ENCODE data around the gene TBL1X.
A peak's percentile ranks its signal among the peaks of the same experiment; 100 is the strongest.

The TBL1X gene

DNA sequence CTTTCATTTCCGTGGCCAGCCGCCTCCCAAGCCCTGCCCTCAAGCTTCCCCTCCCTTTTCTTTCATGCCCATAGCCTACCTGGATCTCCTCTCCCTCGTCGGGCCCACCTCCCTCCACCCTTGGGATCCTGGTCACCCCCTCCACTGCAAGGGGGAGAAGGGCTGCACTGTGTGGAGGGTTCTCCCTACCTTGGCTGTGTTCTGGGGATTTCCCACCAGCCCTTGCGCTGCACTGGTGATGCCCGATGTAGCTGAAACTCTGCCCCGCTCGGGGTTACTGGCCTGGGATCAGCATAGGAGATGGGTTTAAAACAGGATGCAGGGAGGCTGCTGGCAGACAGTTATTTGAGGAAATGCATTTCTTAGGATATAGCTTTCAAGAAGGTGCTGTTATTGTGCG is 128.9 kb downstream of the TBL1X start:
- DNase-seq = no peak

DNA sequence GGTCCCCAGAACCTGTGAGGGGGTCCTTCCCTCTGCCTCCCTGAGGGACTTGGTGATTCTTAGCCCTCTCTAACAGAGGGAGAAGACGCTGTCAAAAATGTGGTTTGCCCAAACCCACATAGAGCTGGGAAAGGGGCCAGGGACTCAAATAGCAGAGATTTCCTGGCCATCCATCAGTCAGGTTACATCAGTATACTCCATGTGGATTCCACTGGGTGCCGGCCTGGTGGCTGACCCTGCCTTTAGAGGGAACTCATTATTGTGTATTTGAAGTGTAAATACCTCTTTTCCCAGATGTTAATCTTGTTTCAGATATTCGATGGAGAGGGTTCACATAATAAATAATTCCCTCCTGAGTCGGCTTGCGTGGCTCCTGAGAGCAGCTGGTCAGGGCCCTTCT is 130.3 kb downstream of the TBL1X start:
- DNase-seq = no peak

DNA sequence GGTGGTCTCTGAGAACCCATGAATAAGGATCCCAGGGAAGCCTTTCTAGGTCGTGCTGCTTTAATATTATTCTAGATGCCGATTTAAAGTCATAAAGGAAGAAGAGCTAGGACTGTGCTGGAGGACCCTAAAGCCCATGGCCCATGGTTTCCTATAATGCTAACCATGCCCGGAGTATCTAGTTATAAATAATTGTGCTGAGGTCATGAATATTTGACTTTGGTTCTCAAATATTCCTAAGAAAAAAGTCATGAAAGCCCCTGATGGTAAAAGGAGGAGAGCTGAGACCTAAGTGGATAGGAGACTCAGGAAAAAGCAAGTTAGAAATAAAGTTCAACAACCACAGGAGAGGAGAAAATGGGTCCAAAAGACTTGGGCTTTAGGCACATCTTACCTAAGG is 132.0 kb downstream of the TBL1X start:
- DNase-seq = no peak

DNA sequence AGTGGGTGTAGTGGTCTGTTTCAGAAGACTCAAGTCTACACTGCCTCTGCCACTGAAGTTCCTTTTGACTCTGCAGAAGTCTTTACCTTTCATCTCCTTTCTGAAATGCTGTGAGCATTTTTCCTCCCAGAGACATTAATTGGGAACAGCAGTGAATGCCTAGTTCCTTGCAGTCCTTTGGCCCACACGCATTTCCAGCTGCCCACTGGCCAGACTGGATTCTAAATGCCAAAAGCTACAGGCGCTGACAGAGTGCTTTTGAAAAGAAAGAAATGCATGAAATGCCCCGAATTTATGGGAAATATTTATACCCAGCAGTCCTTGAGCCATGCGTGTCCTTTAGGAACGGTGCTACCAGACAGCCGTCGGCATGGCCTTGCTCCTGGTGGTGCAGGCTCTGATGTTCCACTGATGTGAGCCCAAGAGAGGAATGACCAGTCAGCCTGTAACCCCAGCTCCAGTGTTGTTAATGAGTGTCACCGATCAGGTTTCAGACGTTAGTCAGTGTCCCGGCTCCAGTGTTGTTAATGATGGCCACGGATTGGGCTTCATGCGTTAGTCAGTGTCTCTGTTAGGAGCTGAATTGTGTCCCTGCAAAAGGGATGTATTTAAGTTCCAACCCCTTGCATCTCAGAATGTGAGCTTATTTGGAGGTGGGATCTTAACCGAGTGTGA is 132.6 kb downstream of the TBL1X start:
- no peak for DNase-seq

DNA sequence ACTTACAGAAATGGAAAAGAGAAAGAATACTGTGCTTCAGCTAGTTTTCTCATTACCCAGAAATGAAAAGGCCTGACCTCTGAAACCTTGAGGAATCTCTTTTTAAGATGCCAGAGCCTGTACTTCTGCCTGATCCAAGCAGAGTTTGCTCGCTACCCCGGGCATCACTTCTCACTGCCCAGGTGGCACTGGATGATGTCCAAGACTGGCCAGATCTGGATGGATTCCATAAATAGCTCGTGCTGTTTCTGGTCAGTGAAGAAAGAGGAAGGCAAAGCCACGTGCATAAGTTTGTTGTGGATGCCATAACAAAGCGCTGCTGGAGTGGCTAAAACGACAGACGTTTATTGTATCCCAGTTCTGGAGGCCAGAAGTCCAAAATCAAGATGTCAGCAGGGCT is 133.5 kb downstream of the TBL1X start:
- DNase-seq = no peak

DNA sequence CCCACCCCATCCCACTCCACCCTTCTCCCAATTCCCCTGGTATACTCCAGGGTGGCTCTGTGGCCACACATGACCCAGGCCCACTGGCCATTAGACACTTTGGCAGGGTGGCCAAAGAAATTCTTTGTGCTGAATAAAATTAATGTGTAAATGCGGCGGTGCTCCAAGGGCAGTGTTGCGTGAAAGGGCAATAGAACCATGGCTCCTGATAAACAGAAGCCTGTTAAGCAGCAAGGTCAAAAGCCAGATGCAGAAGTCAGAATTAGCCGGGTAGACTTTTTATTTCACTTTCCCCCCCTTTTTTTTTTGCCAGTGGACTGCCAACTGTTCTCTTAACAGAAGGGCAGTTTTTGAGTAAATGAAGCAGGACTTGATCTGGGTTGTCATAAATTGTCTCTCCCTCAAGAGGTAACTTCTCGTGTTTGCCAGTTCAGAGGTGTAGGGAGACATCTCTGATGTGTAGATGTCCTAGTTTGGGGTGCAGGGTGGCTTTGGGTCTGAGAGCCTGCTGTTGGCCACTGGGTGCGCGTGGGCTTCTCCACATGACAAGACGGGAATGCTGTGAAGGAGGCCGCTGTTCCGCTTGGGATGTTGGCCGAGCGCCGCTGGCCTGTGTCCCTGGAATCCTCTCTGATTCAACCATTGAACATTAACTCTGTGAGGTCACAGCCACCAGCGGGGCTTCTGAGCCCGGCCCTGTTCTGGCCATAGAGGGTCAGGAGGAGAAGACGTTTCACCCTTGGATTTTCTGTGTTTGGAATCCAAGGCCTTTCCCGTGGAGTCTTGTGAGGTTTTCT is 139.5 kb downstream of the TBL1X start:
- no peak for DNase-seq

DNA sequence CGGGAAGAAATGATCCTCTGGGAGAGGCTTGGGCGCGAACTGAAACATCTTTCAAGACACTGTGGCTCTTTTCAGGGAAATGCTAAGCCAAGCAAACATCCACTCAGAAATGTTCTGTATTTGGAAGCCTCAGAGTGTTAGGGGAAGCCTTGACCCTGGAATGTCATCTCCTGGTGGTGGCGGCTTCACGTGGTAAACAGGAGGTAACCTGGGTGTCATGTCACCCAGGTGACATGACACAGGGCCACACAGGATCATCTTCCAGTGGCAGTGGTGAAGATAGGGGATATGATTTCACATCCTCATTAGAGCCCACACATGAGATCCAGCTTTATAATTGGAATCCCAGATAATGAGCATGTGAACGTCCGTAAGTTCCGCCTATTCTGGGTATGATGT is 140.0 kb downstream of the TBL1X start:
- DNase-seq = no peak

DNA sequence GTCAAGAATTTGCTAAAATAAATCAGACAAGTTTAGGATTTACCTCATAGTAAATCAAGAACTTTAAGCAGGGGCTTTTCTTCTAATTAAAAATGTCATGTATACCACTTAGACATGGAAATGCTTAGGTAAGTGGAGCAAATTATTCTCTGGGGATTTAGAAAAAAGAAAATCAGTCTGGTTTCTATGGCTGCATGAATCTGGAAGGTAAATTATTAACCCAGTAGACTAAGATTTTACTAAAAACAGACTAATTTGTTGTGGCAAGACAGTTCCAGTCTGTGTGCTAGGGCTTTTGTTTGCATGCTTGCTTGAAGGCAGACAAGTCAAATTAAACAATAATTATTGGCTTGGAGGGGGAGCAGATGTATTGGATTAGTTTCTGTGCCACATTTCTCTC is 140.6 kb downstream of the TBL1X start:
- no peak for DNase-seq

DNA sequence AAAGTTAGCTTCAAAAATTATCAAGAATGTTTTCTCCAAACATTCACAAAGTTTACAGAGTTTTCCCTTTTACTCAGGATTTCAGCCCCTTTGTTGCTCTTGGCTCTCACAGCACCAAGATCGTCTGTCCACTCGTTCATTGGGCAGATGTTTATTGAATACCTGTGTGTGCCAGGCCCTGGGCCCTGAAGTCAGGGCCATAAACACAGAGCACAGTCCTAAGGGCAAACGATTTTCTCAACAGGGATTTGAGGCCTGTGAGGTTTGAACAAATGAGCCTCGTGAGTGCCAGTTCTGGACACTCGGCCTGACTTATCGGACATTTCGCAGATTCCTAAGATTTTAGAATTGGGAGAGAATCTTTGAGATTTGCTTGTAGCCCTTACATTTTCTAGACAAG is 142.1 kb downstream of the TBL1X start:
- no peak for DNase-seq

DNA sequence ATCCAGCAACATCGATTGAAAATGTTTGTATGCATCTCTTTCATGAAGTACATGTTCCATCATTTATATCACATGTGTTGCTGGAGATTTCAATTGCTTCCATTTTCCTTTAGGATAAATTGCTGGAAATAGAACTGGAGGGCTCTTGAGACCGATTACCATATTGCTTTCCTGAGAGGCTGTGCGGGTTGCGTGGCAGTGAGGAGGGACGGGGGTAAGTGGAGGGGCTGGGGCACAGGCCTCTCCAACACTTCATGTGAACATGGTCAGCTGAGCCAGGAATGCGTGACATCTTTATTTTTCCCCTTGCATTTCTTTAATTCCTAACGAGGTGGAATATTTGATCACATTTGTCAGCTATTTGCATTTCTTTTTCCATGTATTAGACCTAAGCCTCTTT is 144.6 kb downstream of the TBL1X start:
- no peak for DNase-seq

DNA sequence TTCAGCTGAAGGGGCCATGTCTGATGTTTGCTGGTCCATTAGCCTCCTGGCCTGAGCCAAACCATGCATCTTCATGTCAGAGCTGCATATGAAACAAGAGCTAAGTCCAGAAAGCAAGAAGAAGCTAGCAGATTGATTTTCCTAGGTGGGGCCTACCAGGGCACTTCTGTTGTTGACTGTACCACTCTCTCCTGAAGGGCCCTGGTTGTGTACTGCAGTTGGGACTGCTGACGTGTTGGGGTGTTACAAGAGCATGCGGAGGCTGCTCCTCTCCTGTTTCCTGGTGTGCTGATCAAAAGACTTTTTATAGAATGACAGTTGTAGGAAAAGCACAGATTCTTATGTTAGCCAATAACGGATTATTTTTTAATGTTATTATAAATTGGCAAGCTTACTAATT is 145.1 kb downstream of the TBL1X start:
- DNase-seq = no peak

DNA sequence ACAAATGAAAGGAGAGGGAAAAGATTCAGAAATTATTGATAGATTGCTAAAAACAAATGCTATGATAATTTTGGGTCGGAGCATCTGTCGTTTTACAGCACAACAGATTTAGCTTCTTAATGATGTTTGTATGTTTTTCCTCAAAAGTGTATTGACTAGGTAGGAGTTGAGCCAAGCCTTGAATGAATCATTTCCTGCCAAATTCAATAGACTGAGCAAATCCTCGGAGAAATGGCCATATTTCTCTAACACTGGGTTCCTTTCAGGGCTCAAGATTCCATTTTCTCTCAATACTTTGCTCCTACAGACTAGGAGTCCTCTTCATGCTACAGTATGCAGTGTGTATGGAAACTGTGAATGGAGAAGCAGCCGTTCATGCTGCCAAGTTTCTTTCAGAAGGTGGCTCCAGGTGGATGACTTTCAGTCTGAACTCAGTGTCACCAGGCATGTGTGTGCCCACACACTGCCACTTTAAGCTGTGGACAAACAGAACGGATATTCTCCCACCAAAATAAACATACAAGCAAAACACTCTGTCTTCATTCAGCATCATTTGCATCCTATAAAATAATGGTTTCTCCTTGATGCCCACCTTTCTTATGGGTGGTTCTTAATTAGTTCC is 146.0 kb downstream of the TBL1X start:
- no peak for DNase-seq

DNA sequence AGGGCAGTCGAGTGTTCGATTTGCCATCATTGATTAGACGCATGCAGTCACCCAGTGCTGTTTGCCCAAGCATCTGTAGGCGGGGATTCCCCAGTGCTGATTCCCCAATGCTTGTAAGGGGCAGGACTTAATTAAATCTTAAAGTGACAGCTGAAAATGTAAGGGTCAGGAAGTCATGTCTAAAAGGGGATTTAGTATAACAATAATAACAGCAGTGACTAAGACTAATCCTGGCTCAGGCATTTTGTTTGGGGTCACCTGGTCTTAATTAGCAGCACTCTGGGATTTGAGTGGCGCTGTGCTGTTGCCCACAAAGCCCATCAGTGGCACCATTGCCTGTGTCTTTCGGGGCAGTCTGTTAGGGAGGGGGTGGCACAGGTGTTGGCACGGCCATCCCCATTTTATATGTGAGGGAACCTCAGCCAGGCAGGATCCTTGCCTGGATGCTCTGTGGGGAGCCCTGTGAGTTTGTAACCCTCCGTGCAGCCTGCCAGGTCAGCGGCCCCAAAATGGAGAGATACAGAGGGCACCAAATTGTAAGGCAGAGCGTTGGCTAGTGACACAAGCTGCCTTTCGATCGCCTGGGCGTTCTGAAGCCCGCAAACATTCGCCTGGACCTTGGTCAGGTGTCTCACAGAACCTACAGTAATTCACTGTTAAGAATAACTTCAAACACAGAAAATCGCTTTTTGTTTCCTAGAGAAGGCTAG is 146.7 kb downstream of the TBL1X start:
- DNase-seq = peak; percentile 54

DNA sequence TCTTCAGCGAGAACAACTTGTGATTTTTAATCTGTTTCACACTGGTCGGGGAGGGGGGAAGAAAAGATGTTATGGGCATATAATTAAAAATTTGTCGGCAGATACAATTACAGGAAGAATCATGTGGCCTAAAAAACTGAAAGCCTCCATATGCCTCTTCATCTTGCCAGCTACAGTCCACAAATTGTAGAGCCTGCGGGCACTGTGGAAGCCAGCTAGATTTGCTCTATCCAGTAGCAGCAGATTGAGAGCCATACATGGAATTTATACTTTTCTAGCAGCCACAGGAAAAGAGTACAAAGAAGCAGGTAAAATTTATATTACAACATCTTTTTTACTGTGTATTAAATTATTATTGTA is 147.3 kb downstream of the TBL1X start:
- DNase-seq = peak; percentile 36

DNA sequence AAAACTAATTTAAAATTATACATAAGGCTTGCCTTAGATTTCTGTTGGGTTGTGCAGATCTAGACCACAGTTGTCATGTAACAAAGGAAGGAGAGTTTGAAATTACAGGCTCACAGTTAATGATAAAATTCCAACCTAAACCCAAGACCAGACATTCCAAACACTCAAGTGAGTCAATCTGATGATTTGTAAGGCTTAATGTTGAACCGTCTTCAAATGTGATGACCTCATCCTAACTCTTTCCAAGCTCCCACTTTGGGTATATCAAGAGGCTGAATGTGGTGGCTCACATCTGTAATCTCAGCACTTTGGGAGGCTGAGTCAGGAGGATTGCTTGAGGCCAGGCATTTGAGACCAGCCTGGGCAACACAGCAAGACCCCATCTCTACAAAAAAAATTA is 149.2 kb downstream of the TBL1X start:
- DNase-seq = no peak

DNA sequence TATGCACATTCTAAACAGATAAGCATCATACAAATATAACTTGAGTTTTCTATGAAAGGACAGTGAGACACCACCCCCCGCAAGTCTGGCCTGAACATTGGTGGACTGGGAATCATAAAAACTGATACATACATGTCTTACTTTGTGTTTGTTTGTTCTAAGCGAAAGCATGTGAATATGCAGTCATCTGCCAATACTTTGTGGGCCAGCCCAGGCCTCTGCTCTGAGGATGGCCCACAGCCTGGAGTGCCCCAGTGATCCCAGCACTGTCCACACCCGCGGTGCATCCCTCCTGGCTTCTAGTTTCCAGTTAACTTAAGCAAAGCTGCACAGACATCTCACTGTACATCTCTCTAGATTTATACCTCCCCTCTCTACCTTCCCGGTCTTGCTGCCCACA is 154.3 kb downstream of the TBL1X start:
- no peak for DNase-seq

DNA sequence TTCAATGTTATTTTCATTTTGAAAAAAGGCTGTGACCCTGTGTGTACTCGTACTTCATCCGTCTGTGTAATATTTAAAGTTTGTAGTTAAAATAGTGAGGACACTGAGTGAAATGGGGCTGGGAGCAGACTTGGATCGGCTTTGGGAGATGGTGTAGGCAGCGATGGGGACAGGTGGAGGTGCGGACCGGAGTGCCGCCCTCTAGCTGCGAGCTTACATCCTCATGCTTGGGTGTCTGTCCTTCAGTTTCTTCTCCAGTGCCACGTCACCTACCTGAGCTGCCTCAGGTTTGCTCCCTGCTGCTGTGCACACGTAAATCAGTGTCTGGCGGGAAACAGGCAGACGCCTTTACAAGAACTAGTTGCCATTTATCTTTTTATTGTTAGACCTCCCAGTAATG is 154.7 kb downstream of the TBL1X start:
- DNase-seq = no peak

DNA sequence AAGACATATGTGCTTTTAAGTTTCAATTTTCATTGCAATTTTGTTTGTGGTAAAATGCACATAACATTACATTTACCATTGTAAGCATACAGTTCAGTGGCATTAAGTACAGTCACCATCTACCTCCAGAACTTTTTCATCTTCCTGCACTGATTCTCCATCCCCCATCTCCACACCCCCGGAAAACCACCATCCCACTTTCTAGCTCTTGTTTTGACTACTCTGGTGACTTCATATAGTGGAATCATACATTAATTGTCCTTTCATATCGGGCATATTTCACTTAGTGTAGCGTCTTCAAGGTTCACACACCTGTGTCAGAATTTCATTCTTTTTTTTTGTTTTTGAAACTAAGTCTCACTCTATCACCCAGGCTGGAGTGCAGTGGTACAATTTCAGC is 157.3 kb downstream of the TBL1X start:
- no peak for DNase-seq

DNA sequence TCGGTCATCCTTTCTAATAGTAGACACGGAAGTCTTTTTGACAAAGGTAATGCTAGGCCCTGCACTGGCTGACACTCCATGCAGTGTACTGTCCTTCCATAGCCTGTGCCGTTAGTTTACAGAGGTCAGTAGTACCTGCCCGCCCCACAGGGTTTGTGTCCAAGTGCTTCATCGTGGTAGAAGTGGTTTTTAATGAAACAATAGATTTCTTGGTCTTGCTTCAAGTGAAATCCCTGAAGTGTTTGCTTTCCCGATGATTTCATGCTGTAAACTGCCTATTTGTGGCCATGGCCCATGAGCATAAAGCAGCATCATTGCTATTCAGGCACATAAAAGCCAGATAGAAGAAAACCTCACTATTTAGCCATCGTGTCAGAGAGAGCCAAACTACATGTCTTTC is 161.5 kb downstream of the TBL1X start:
- DNase-seq = no peak

DNA sequence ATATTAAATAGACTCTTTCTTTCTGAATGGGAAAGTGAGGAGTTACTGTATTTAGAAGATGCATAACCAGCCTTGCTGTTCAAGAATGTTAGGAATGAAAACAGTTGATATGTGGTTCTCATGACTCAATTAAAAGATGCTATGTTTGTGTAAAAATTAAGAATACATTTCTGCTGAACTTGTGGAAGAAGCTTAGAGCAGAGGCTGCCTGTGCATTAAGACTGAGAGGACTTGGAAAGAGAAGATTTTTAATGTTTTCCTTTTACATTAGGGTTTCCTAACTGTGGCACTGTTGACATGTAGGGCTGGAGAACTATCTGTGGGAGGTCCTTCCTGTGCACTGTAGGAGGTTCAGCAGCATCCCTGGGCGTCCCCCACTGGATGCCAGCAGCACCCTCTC is 163.1 kb downstream of the TBL1X start:
- no peak for DNase-seq

DNA sequence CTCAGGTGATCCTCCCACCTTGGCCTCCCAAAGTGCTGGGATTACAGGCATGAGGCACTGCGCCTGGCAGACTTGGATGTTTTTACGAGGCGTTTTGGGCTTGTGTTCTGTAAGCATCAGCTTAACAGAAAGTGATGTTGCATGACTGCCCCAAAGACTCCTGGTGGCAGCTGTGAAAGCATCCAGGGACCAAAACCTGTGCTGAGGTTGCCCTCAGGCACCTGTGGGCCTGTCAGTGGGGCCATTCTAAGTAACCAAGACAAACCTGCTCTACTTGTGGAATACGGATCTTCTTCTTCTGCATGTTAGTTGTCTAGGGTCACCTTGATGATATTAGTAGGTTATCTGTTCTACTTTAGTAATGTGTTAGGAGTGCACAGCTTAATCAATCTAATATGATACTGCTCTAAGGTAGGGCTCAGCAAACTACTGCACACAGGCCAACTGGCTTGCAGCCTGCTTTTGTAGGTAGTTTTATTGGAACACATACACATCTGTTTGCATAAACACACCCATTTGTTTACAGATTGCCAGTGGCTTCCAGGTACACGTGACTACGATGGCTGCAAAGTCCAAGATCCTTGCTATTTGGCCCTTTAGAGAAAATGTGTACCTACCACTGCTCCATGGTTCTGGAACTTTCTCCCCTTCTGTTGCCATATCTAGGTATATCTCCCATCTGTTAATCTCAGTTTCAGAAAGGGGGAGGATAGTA is 164.1 kb downstream of the TBL1X start:
- DNase-seq = no peak

DNA sequence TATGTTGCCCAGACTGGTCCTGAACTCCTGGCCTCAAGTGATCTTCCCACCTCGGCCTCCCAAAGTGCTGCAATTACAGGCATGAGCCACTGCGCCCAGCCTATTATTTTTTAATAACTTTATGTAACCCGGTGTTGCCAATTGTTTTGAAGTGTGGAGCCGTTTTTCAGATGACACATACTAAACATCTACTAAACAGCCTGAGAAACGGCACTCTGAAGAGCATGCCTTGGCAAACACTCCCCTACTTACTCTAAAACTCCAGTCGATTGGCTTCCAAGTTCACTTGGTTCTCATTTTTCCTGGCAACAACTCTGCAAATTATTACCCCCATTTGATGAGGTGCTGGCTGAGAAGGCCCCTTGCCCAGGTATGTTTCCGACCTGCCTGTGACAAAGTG is 169.7 kb downstream of the TBL1X start:
- DNase-seq = no peak

DNA sequence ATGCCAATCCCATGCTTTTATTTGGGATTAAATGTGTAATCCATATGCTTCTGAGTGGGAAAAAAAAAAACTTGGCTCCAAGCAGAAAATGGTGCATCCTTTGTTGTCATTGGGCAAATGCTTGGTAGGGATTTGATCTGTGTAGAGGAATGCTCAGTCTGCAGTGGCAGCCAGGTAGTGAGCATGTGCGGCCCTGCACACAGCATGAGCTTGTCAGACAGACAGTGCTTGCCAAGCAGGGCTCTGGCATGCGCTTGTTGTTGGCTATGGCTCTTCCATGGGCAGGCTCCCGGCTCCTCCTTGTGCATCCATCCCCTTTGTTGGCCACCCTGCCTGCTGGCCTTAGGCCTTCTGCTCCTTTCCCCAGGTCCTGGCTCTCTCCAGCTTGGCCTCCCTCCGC is 170.5 kb downstream of the TBL1X start:
- DNase-seq = no peak
